Head of caudate nucleus (tissue), 42 donors: ENCODE results near the gene ITGA5.
A peak's percentile ranks its signal among the peaks of the same experiment; 100 is the strongest.

Experiments
- DNase-seq, 42 donors: peaks; one replicate each; pipeline versions ENCODE4 v3.0.0 to v3.0.0-alpha.2; 2020 to 2021; ENCODE audit warnings: mixed read lengths in 7 of 42
- intact Hi-C: fragments of 100-400 bp; cut with DNase I; formaldehyde crosslinking; loops from one replicate; pipeline ENCODE4 v1.15.0; 2022

ITGA5 gene

DNA sequence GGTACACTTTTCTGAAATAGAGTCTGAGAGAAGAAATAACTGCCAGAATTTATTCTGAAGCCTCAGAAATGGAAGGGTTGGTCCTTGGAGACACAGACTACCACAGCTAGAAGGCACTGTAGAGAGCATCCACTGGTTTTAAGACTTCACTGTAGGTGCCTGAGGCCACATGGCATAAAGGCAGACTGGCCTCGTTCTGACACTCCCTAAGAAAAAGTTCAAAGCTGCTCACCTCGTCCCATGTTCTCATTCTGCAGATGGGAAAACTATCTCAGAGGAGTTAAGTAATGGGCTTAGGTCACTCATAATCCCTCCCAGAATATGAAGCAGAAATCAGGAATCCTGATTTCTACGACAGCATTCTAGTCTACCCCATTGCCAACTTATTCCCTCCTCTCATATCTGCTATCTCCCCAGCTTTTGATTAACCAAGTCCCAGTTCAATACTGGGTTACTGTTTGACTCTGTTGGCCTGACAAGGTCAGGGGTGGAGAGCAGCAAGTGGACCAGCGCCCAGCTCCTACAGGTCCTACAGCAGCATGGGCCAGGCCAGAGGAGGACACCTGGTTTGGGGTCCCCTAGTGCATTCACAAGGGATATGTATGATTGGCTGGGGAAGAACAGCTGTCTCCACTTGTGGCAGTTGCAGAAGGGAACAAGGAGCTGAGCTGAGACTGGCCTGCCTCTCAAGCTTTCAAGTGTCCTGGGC lies 3.7 kb downstream of the ITGA5 start:
- intact Hi-C loops, result no loop called here
- DNase-seq, result no peak

DNA sequence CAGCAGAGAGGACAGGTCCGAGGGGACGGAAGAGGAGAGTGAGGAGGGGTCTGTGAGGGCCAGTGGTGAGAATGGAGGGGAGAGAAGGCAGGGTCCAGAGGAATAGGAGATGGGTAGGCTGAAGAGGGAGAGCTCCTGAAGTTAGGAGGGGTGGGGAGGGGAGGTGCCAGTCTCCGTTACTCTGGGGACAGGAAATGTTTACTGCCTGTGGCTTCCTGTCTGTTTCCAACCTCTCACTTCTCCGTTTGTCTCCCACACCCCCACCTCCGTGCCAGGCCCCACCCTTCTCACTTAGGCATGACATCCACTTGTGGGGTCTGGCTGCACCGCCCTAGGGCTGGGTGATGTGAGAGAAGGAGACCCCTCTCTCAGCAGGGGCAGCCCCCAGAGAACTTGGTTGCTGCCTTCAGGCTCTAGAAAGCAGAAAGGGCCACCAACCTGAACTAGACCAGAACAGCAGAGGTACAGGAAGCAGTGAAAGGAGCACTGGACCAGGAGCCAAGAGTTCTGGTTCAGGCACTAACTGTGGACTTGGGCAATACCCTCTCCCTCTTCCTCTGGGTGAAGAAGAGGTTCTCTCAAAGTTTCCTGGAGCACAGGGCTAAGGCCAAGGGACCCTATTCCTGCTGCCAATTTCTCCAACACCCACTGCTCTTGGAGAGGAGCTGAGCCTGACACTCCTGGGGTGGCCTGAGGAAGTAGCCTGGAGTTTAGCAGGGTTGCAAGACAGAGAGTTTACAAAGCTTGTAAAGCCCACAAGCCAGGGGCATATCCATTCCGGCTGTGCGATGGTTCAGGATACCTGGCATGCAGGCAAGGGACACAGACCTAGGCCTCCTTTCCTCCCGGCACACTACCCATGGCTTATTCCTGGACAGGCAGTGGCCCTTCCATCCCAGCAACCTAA lies 5.5 kb downstream of the ITGA5 start:
- peak in 2 of 42 donors; percentile 19 to 24 for DNase-seq
- intact Hi-C loops, result no loop called here

DNA sequence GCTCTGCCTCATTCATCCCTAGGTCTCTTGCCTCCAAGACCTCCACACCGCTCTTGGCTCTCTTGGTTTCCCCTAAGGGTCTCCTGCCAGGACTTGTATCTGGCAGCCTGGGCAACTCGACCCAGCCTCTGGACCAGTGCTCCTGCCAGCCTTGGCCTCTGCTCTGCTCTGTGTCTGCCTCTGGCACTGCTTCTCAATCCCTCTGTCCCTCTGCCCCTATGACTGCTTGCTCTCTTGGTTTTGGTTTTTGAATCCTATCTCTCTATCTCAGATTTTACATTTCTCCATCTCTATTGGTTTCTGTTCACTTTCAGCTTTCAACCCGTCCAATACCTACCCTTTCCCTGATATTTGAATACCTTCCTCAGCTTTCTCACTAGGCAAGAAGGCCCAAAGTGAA lies 6.3 kb downstream of the ITGA5 start:
- intact Hi-C loops, result no loop called here
- peak in 1 of 42 donors; percentile 33 for DNase-seq

- intact Hi-C loops, result no loop called here
- DNase-seq, result no peak
These were observed 6.7 kb downstream of the ITGA5 start for GRCh38 chr12:54412348-54412747.

- intact Hi-C loops, result no loop called here
- peak in 2 of 42 donors; percentile 32 to 38 for DNase-seq
These were observed 7.5 kb downstream of the ITGA5 start for GRCh38 chr12:54411391-54412241.

DNA sequence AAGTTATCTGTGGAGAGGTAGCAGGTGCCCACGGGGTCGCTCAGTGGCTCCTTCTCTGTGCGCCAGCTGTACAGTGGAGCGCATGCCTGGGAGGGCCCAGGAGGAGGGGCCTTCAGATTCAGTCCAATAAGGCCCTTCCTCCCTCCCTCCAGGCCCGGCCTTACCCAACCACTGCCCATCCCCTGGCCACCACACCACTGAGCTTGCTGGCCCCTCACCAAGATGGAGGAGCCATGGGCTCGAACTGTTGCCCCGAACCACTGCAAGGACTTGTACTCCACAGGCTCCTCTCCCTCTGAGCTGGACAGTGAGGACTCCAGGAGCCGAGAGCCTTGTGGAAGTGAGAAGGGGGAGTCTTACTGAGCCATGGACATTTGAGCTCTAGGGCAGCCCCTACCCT lies 9.8 kb downstream of the ITGA5 start:
- intact Hi-C loops, result no loop called here
- no peak for DNase-seq

GRCh38 chr12:54407183-54407905 lies 11.7 kb downstream of the ITGA5 start:
- intact Hi-C loops, result no loop called here
- DNase-seq, result peak in 1 of 42 donors; percentile 31

GRCh38 chr12:54405573-54405972 lies 13.5 kb downstream of the ITGA5 start:
- intact Hi-C loops, result no loop called here

DNA sequence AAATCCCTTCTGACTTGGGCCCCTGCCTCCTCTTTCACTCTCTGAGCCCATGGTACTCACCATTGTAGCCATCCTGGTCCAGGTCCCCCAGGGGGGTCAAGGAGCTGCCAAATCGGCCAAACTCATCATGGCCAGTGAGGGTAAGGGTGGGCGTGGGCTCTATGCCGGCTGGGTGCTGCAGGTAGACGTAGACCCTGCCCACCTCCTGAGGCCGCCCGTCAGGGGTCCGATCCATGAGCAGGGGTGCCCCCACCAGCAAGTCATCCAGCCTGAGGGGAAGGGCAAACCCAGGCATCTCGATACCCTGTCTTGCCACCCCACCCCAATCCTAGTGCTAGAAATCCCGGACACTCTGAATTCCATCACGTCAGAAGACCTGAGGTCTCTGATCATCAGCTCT lies 14.0 kb downstream of the ITGA5 start:
- DNase-seq, result no peak
- intact Hi-C loops, result no loop called here

More at GRCh38 chr12:54405573-54405972, 13.5 kb downstream of the ITGA5 start:
- no peak for DNase-seq

- intact Hi-C loops, result no loop called here
- DNase-seq, result peak in 30 of 42 donors; percentile 36 to 81 (median 64)
These were observed 14.7 kb downstream of the ITGA5 start for GRCh38 chr12:54404061-54405004.

GRCh38 chr12:54401119-54401518 lies 17.9 kb downstream of the ITGA5 start:
- DNase-seq, result no peak

GRCh38 chr12:54398995-54399793 lies 19.9 kb downstream of the ITGA5 start:
- intact Hi-C loops, result loop anchor here (5.0 kb wide), 1 partner anchor 38 kb away; no protein-coding TSS in a partner anchor
- DNase-seq, result peak; percentile 58 to 95 (median 90)

More at GRCh38 chr12:54401119-54401518, 17.9 kb downstream of the ITGA5 start:
- intact Hi-C loops, result no loop called here

DNA sequence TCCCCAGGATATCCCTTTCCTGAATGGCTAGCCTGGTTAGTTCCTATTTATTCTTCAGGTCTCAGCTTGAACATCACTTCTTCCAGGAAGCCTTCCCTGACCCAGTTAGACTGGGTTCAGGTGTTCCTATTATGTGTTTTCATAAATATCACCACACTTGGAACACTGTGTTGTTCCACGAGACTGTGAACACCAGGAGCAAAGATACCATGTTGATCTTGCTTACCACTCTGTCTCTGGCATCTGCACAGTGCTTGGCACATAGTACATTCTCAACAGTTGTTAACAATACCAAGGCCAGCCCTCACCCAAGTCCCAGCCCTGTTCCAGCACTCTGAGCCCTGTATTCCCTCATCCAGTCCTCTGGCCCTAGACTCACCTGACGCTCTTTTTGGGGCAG lies 20.8 kb downstream of the ITGA5 start:
- DNase-seq, result no peak
- intact Hi-C loops, result loop anchor here (5.0 kb wide), 1 partner anchor 39 kb away; no protein-coding TSS in a partner anchor

- no peak for DNase-seq
- intact Hi-C loops, result loop anchor here (5.0 kb wide), 1 partner anchor 40 kb away; no protein-coding TSS in a partner anchor
These were observed 21.9 kb downstream of the ITGA5 start for GRCh38 chr12:54397157-54397556.

GRCh38 chr12:54395545-54395944 lies 23.5 kb downstream of the ITGA5 start:
- intact Hi-C loops, result loop anchor here (5.0 kb wide), 1 partner anchor 42 kb away; no protein-coding TSS in a partner anchor
- DNase-seq, result no peak

DNA sequence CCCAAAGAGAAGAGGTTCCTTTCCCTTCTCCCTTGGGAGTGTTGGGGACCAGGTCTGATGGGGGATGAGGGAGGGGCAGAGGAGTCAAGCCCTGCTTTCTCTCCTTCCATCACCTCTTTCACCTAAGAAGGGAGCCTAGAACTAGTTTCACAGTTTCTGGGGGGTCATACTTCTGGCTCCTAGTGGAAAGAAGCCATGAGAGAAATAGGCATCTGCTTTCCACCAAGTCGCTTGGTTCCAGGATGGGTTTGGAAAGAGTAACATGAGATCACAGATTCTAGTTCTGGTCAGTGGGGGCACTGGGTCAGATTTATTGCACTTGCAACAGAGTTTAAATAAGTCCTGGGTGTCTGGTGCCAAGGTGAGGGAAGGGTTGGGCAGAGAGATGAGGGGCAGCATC lies 24.1 kb downstream of the ITGA5 start:
- intact Hi-C loops, result loop anchor here (5.0 kb wide), 1 partner anchor 42 kb away; no protein-coding TSS in a partner anchor
- no peak for DNase-seq
